H9 (cell line): ENCODE data around the gene POLN. TPM values are rescaled to one million over a fixed set of nuclear protein-coding genes. Genes with fewer than 3 reads are reported as not detected.

Experiments used
- DNase-seq: peaks from one replicate; pipeline ENCODE4 v3.0.0-alpha.2; 2017
- H2AFZ ChIP-seq: one replicate; pipeline ENCODE4 v1.6.1; 2013; ENCODE audit warnings: mild to moderate bottlenecking, low read length, control low read depth, moderate library complexity
- H2AK5ac ChIP-seq: 2 replicates; pipeline ENCODE4 v1.6.1; 2013; ENCODE audit warnings: low read length, control low read depth, mixed read lengths; ENCODE audit not compliant: insufficient read length
- H2BK120ac ChIP-seq: one replicate; pipeline ENCODE4 v1.6.1; 2013; ENCODE audit warnings: low read depth, mild to moderate bottlenecking, low read length, control low read depth, inconsistent platforms; ENCODE audit not compliant: poor library complexity, severe bottlenecking
- H2BK12ac ChIP-seq: 2 replicates; pipeline ENCODE4 v1.6.1; 2013; ENCODE audit warnings: low read length, control low read depth, mixed read lengths, low read depth; ENCODE audit not compliant: insufficient read length
- H2BK15ac ChIP-seq: 2 replicates; pipeline ENCODE4 v1.6.1; 2013; ENCODE audit warnings: low read depth, low read length, control low read depth
- H2BK20ac ChIP-seq: one replicate; pipeline ENCODE4 v1.6.1; 2013; ENCODE audit warnings: low read depth, mild to moderate bottlenecking, low read length, control low read depth, inconsistent platforms; ENCODE audit not compliant: poor library complexity, severe bottlenecking
- H2BK5ac ChIP-seq: 2 replicates; pipeline ENCODE4 v1.6.1; 2013; ENCODE audit warnings: low read length, control low read depth, mixed read lengths; ENCODE audit not compliant: insufficient read length
- H3K14ac ChIP-seq: 2 replicates; pipeline ENCODE4 v1.6.1; 2013; ENCODE audit warnings: low read length, control low read depth; ENCODE audit not compliant: insufficient read depth
- H3K18ac ChIP-seq: 2 replicates; pipeline ENCODE4 v1.6.1; 2013; ENCODE audit warnings: low read depth, mild to moderate bottlenecking, mixed read lengths, low read length, control low read depth; ENCODE audit not compliant: insufficient read length
- H3K23ac ChIP-seq: 2 replicates; pipeline ENCODE4 v1.6.1; 2013; ENCODE audit warnings: low read length, control low read depth, mixed read lengths, low read depth; ENCODE audit not compliant: insufficient read length
- H3K23me2 ChIP-seq: 2 replicates; pipeline ENCODE4 v1.6.1; 2013; ENCODE audit warnings: low read depth, mild to moderate bottlenecking, mixed read lengths, low read length, control low read depth; ENCODE audit not compliant: insufficient read length, poor library complexity, severe bottlenecking
- H3K27ac ChIP-seq: 2 replicates; pipeline ENCODE4 v1.5.1; 2013; ENCODE audit warnings: low read length, control low read depth, mixed read lengths, low read depth; ENCODE audit not compliant: insufficient read length
- H3K27me3 ChIP-seq: 2 replicates; pipeline ENCODE4 v1.6.1; 2013; ENCODE audit warnings: low read length, control low read depth, inconsistent platforms; ENCODE audit not compliant: insufficient read depth
- H3K4ac ChIP-seq: 2 replicates; pipeline ENCODE4 v1.6.1; 2013; ENCODE audit warnings: low read depth, mild to moderate bottlenecking, control low read depth, inconsistent platforms, low read length, moderate library complexity
- H3K4me1 ChIP-seq: 2 replicates; pipeline ENCODE4 v1.6.1; 2013; ENCODE audit warnings: low read length, control low read depth, inconsistent platforms; ENCODE audit not compliant: insufficient read depth
- H3K4me2 ChIP-seq: 2 replicates; pipeline ENCODE4 v1.6.1; 2013; ENCODE audit warnings: low read length, control low read depth, mixed read lengths; ENCODE audit not compliant: insufficient read length, insufficient read depth
- H3K56ac ChIP-seq: 2 replicates; pipeline ENCODE4 v1.6.1; 2013; ENCODE audit warnings: low read depth, mild to moderate bottlenecking, mixed read lengths, low read length, control low read depth; ENCODE audit not compliant: insufficient read length
- H3K79me1 ChIP-seq: 2 replicates; pipeline ENCODE4 v1.6.1; 2013; ENCODE audit warnings: low read depth, mild to moderate bottlenecking, moderate library complexity, low read length, control low read depth, inconsistent platforms; ENCODE audit not compliant: insufficient read depth, poor library complexity, severe bottlenecking
- H3K79me2 ChIP-seq: 2 replicates; pipeline ENCODE4 v1.6.1; 2013; ENCODE audit warnings: low read length, control low read depth, inconsistent platforms; ENCODE audit not compliant: insufficient read depth
- H3K9ac ChIP-seq: 2 replicates; pipeline ENCODE4 v1.6.1; 2013; ENCODE audit warnings: low read length, control low read depth, mixed read lengths; ENCODE audit not compliant: insufficient read length; ENCODE audit errors: extremely low read depth
- H3K9me3 ChIP-seq: one replicate; pipeline ENCODE4 v1.6.1; 2013; ENCODE audit warnings: low read depth, low read length, inconsistent platforms; ENCODE audit not compliant: control insufficient read depth
- H3T11ph ChIP-seq: one replicate; pipeline ENCODE4 v1.6.1; 2013; ENCODE audit warnings: mild to moderate bottlenecking, low read length, control low read depth, inconsistent platforms
- H4K20me1 ChIP-seq: one replicate; pipeline ENCODE4 v1.6.1; 2013; ENCODE audit not compliant: control insufficient read depth, insufficient read length, insufficient read depth
- H4K5ac ChIP-seq: 2 replicates; pipeline ENCODE4 v1.6.1; 2013; ENCODE audit warnings: low read depth, mild to moderate bottlenecking, mixed read lengths, low read length, control low read depth; ENCODE audit not compliant: insufficient read length
- H4K8ac ChIP-seq: replicated peaks from 2 replicates; pipeline ENCODE4 v1.6.1; 2013; ENCODE audit warnings: low read length, control low read depth, mixed read lengths, low read depth; ENCODE audit not compliant: insufficient read length
- H4K91ac ChIP-seq: 2 replicates; pipeline ENCODE4 v1.6.1; 2013; ENCODE audit warnings: low read depth, mild to moderate bottlenecking, moderate library complexity, mixed read lengths, low read length, control low read depth; ENCODE audit not compliant: insufficient read length
- H3K27ac Mint-ChIP-seq, 3 experiments: 2 replicates in 2 of 3; 3 replicates in 1 of 3; pipeline ENCODE4 v1.8.0; 2020 to 2021; ENCODE audit warnings: mixed read lengths in 3 of 3, mild to moderate bottlenecking in 1 of 3, moderate library complexity in 1 of 3
- H3K27me3 Mint-ChIP-seq: 2 replicates; pipeline ENCODE4 v1.8.0; 2021; ENCODE audit warnings: low read depth, mild to moderate bottlenecking, moderate library complexity, mixed read lengths
- H3K36me3 Mint-ChIP-seq, 3 experiments: 2 replicates in 2 of 3; 3 replicates in 1 of 3; pipeline ENCODE4 v1.8.0; 2020 to 2021; ENCODE audit warnings: low read depth in 3 of 3, mixed read lengths in 3 of 3; ENCODE audit not compliant: insufficient read depth in 1 of 3
- H3K4me1 Mint-ChIP-seq, 2 experiments: 2 replicates each; pipeline ENCODE4 v1.8.0; 2020; ENCODE audit warnings: mixed read lengths in 2 of 2
- H3K4me3 Mint-ChIP-seq, 2 experiments: 2 replicates in 1 of 2; 3 replicates in 1 of 2; pipeline ENCODE4 v1.8.0; 2020 to 2021; ENCODE audit warnings: mild to moderate bottlenecking in 2 of 2, mixed read lengths in 2 of 2, moderate library complexity in 1 of 2
- H3K9me3 Mint-ChIP-seq, 2 experiments: 2 replicates in 1 of 2; 3 replicates in 1 of 2; pipeline ENCODE4 v1.8.0; 2020; ENCODE audit warnings: mild to moderate bottlenecking in 2 of 2, mixed read lengths in 2 of 2, moderate library complexity in 1 of 2
- CTCF ChIP-seq: fragments of 200-600 bp; sonication (generic); conservative IDR thresholded peaks from 3 replicates; pipeline ENCODE4 v1.8.0; 2021; ENCODE audit warnings: antibody characterized with exemption, mild to moderate bottlenecking
- WGBS: extraction: QIAGEN DNeasy Blood & Tissue Kit; methylation state at CpG from one replicate; pipeline ENCODE4 v1.1.7; 2013; ENCODE audit warnings: missing lambda C conversion rate, low lambda C conversion rate, mixed read lengths; ENCODE audit not compliant: insufficient read length; ENCODE audit errors: extremely low coverage; 5-methylcytosine and 5-hydroxymethylcytosine counted together
- total RNA-seq: library from RNA; stranded (reverse); gene quantifications from 2 replicates; pipeline ENCODE4 v1.2.1, GENCODE V29; 2021

The POLN gene
- total RNA-seq, 1 experiment from 2014 or later = 0.74 TPM

- no peak overlapping the region for H3T11ph ChIP-seq
- DNase-seq = no peak
- H3K9me3 Mint-ChIP-seq = peaks cover 11 to 14% of the 10 kb centered on the region in 2 experiments
Observed at GRCh38 chr4:2103127-2103842, 138.6 kb downstream of the POLN start.

More at GRCh38 chr4:2103127-2103842, 138.6 kb downstream of the POLN start:
- Histone ChIP-seq H3K9me3 (no peaks in the 10 kb centered on the region), H3K23ac (no peak overlapping the region), H3K9ac (no peak overlapping the region), H3K27ac (no peak overlapping the region), H3K56ac (no peak overlapping the region), H4K5ac (no peak overlapping the region), H2BK15ac (no peak overlapping the region), H3K4me2 (no peak overlapping the region), H2BK12ac (no peak overlapping the region), H2BK5ac (no peak overlapping the region), H3K4ac (no peak overlapping the region), H3K79me1 (no peaks in the 10 kb centered on the region), H3K14ac (no peak overlapping the region), H4K91ac (no peak overlapping the region), H3K18ac (no peak overlapping the region), H2AFZ (no peak overlapping the region), H2AK5ac (no peak overlapping the region), H4K8ac (no peak overlapping the region), H3K23me2 (no peaks in the 10 kb centered on the region), H2BK120ac (no peak overlapping the region), H3K4me1 (no peaks in the 10 kb centered on the region), H4K20me1 (no peaks in the 10 kb centered on the region), H3K79me2 (no peaks in the 10 kb centered on the region), H3K27me3 (no peaks in the 10 kb centered on the region), H2BK20ac (no peak overlapping the region)
- Mint-ChIP-seq H3K27me3 (peaks cover 6% of the 10 kb centered on the region), H3K4me3 (no peak overlapping the region), H3K36me3 (no peaks in the 10 kb centered on the region), H3K4me1 (no peaks in the 10 kb centered on the region), H3K27ac (no peak overlapping the region)
- TF ChIP-seq CTCF = no peak
- WGBS = no CpG with 5 or more reads among the region's 5 CpGs
